Hematopoietic multipotent progenitor cell treated with erythropoietin and hydrocortisone succinate and interleukin-3 and kit ligand, for 15 days (in vitro differentiated cells): Measurements from ENCODE around the gene MRRF.

Source experiments
- DNase-seq: peaks from one replicate; pipeline ENCODE4 v3.0.0-alpha.2; 2015; ENCODE audit warnings: low spot score

MRRF gene

DNA sequence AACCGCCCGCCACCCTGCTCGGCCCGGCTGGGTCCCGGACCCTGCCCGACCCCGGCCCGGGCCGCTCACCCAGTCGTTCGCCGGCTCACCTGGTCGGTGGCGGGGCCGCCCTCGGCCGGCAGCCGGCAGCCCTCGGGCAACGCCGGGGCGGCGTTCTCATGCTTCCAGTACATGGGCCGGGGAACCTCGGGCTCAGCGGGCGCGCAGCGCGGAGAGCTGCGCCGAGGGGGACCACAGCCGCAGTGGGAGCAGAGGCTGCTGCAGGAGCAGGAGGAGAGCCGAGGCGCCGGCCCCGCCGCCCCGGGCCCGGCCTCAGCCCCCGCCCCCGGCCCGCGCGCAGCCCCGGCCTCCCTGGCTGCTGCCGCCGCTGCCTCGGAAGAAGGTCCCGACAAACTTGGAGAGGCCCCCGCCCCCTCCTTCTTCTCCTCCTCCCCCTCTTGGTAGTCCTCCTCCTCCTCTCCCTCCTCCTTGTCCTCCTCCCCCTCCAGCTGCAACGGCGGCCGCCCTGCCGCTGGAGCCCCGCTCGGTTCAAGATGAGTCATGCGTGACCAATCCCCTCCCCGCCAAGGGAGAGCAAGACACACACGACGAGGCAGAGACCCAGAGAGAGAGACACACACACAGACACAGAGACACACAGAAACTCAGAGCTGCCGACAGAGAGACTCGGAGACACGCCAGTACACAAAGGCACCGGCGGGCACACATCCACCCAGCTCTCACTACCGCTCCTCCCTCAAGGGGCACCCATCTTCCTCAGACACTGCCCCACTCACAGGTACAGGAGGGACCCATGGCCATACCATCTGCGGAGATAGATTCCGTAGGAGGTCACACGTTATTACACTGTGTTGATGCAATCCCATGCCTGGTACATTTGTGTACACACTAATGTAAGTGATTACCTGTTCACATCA is 35.9 kb upstream of the MRRF start, which contains the start of gene LHX6:
TSS of gene LHX6 (minus strand) at position 390 of the 917 bp plus-strand sequence. CDS start at position 173, 217 bp downstream.
- no peak for DNase-seq

DNA sequence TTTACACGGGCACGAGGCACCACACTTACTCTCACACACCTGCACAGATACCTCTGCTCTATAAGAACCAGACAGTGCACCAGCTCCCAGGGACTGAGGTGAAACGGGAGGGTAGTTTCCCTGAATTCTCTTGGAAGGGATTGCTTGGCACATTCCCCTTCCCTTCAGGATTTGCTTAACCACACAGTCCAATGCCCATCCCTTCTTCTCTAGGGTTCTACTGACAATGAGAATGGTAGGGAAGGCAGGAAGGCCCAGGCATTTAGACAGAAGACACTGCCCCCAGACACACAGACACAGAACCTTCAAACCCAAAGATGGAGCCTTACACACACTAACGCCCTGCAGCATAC is 35.2 kb upstream of the MRRF start:
- no peak for DNase-seq

DNA sequence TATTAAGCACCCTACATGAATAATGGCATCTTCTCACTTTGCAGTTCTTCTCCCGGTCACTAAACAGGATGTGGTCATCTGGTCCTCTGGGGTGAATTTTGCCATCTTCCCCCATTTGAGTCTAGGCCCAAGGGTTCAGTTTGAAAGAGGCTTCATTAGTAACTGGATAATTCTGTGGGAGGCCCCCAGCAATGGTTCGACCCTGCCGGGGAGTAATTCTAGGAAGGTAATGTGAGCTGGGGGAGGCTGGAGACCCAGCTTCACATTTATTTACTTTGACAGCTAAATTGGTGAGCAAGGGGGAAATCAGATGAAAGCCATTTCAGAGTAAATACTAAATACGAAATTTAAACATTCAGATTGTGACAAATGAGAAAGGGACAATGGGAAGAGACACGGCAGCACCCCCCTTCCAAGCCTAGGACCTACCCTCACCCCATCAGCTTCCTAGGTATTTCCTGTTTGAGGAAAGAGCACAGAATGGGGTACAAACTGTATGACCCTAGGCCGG is 31.8 kb upstream of the MRRF start:
- DNase-seq = no peak

DNA sequence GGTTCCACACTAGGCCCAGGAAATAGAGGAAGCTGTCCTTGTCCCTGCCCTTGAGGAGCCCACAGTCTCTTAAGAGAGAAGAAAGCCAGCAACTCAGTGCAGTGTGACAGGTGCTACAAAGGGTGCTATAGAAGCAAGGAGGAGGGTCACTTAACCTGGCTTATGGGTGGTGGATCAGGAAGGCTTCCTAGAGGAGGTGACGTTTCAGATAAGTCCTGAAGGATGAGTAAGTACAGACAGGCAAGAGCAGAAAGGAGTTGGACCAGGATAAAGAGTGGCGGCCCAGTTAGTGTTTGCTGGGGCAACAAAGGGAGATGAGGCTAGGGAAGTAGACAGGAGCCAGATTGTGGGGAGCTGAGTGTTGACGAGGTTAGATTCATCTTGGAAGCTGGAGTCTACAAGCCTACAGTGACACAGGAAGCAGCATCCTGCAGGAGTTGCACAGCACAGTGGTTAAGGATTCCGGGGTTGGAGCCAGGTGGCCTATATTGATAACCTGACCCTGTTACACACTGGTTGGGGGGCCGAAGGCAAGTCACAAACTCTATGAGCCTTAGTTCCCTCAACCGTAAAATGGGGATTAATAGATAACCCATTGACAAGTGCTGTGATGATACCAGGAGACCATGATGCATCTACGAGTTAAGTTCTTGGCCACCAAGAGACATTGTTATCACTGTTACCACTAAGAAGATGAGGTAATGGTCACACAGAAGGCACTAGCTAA is 30.5 kb upstream of the MRRF start:
- no peak for DNase-seq

DNA sequence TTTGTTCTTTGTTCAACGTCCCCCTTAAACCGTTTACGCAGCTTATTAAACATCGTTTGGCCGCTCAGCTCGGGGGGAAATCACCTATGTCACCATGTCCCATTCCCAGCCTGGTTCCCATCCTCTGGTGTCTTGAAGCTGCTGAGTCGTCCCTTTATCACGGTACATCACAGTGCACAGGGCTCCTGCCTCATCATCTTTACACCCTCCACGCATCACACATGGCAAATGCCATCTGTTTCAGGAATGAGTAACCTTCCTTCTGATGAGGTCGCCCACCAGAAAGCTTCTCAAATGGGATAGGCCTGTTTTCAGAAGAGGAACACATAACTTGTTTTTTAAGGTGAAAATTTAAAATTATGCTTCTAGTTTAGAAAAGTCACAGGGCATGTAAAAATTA is 28.0 kb upstream of the MRRF start:
- DNase-seq = no peak

DNA sequence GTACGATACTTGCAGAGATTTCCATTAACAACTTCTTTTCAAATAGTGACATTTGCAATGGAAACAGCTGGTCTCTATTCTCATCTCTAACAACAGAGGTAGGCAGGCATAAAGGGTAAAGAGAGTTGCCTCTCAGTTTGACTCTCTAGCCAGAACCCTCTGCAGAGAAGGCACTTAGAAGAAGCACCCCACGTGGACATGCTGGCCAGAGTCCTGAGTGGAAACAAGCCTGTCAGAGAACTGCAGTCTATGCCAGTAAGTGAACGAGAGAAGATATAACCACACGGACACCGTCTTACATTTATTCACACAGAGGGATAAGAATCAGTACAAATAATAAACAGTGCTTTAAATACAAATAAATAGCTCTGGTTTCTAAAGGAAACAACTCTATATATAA is 25.0 kb upstream of the MRRF start:
- DNase-seq = no peak

DNA sequence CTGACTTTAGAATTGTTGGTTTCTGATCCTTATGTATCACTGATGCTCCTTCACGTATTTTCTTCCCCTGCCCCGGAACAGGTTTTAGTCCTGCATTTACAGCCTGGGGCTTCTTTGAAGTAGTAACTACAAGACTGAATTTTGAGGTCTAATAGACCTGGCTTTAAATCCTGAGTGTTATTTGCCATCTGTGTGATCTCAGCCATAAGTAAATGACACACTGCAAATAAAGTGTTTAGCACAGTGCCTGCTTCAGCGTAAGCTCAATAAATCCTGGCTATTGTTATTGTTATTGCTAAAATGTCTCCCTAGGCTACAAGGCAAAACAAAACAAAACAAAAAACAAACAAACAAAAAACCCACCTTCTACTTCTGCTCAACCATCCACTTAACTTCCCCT is 20.3 kb upstream of the MRRF start:
- no peak for DNase-seq

DNA sequence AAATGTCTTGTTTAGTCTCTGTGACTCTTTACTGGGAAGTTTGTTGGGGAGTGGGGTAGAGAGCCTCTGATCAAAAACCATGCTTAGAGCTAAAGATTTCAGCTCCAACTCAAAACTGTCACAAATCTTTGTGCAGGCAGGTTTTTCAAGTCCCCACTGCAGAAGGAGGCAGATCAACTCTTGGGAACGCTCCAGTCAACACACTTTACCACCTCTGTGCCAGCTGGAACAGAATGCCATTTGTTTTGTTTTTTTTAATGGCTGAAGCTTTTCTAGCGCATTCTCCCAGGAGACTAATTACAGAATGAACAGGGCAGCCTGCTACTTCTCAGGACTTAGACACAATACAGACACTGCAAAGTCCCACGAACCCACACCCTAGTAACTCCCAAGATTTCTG is 18.0 kb upstream of the MRRF start:
- no peak for DNase-seq

DNA sequence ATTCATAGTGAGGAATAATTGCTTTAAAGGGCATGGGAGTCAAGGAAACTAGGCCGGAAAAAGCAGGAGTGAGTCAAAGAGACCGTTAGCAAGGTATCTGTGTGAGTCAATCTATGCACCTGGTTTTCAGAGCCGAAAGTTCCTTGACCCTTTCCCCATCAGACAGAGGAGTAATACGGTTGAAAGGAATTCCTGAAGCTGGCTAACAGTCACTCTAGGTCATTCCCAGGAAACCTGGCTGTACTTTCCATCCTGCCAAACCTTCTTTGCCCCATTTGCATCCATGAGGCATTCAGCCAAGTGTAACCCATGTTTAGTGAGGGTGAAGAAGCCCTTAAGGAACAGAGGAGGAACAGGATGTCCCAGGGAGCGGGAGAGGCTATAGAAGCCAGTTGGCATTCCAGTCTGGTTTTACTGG is 16.2 kb upstream of the MRRF start:
- DNase-seq = no peak

DNA sequence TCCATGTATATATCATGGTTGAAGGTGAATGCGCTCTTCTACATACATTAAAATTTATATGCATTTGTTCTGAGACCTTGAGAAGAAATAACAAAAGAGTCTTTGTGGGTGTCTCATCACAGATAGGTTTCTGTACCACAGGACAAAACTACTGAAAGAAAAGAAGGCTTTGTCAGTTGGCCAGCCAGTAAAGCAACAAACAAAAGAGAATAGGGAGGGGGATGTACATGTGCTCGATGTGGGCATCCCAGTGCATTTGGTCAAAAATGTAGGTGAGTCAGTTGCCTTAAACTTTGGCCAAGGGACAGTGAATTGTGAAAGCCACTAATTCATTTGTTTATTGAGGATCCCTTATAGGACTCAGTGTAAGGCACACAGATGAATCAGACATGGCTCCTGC is 13.3 kb upstream of the MRRF start:
- DNase-seq = no peak

DNA sequence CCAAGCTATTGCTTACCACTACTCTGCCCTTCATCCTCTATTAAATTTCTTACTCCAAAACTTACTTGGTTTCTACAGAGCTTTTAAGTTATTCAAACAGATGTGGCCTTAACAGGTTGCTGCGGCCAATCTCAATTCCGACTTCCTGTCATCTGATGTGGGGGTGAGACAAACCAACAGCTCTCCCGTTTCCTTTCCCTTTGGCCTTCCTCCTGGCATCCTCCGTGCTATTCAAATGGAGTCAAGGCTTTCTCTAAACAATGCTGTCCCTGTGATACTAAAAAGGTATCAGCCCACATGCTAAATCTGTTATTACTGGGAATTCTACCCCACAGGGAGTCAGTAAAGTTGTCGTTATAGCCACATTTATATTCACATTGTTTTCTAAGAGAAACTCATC is 11.9 kb upstream of the MRRF start:
- DNase-seq = no peak

DNA sequence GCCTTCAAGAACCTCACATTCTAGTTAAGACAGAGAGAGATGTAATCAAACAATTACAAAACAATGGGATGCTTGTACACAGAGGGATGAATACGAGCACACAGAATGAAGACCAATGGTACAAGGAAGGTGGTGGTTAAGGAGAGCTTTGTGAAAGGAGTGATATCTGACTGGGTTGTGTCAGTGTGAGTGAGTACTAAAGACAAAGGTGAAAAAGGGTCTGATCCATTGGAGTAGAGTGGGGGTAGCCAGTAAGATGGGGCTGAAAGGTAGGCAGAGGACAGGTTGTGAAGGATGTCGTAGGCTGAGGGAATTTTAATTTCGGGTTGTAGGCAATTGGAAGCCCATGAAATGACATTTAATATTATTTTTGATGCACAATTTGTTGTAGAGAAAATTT is 9.9 kb upstream of the MRRF start:
- DNase-seq = no peak

DNA sequence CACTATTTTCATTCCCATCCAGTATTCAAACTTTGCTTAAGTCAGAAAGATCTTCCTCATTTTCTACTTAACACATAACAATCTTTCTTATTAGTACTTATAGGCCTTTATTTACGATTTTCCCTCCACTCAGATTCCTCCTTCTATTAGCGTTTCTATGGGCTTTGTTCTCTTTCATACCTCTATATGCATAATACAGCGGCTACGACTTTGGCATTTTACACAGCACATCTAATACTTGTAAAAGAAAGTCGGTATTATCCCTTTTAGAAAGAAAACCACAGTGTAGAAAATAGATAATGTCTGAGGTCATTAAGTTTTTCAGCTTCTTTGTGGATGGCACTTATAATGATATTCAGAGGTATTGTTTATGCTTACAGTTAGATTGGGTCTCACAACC is 8.5 kb upstream of the MRRF start:
- DNase-seq = no peak

DNA sequence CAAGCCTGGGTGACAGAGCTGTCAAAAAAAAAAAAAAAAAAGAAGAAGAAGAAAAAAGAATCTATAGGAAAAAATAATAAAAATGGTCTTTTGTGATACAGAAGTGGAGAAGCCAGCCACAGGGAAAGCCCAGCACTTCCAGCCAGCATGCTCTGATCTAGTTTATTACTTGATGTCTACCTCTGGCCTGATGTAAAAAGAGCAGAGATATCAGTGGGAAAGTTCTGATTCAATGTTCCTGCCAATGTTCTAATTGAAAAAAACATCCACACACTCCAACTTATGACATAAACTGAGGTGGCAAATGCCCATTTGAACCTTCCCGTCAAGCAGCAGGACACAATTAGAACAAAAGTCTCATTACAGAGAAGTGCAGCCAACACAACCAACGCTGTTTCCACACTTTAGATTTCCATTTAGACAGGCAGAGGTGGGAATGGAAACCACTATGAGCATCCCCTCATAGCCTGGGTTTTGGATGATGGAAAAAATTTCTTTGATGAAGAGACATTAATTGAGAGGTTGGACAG is 5.7 kb upstream of the MRRF start:
- DNase-seq = no peak

DNA sequence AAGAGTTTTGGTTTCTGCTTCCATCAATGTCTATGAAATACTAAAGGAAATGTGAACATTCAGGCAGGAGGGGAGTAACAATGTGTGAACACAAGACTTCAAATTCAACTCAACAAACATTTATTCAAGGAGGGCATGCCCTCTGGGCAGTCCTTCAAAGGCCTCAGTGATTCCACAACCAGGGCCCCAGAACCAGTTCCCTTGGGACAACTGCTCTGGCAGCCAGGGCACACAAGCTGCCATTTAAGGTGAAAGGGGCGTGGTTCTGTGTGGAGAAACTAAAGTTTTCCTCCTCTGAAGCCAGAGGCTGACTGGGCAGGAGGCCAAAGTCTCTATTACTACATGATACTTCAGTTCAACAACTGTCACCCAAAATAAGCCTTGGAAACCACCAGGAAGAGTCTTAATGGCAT is 3.2 kb upstream of the MRRF start:
- DNase-seq = peak; percentile 44

DNA sequence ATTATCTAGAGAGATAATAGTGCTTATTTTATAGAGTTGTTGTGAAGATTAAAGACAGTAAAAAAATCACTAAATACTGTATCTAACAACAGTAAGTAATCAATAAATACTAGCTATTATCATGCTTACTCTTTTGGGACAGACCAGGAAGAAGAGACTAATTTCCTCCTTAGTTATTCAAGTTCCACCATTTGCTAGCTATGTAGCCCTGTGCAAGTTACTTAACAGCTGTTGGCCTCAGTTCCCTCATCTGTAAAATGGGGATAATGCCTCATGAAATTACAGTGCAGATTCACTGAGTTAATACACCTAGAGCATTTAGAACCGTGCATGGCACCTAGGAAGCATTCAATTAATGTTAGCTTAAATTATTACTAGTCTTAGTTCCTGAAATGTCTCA is 2.6 kb upstream of the MRRF start:
- DNase-seq = no peak

DNA sequence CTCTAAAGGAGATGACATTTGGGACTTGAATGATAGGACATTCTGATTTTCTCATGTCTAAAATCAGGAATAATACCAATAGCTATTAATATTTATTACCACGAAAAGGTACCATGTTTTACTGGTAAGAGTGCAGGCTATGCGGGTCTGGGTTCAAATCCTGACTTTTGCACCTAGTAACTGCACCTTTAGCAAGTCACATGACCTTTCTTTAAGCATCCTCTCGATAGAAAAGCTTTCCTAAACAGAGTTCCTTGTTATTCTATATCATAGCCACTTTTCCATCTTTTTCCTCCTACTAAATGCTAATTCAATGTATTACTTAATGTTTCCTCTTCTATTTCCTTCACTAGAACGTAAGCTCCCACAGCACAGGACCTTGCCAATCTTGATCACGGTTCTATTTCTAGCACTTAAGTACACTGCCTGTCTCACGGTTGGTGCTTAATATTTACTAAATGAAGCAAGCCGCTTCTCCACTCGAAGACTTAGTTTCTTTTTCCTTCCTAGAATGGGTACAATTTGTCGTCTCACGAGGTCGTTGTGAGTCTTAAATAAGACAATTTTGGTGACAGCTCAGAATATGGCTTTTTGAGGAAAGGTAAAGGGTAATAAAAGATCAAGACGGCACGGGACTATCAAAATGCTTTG is 858 bp upstream of the MRRF start:
- DNase-seq = peak; percentile 36

DNA sequence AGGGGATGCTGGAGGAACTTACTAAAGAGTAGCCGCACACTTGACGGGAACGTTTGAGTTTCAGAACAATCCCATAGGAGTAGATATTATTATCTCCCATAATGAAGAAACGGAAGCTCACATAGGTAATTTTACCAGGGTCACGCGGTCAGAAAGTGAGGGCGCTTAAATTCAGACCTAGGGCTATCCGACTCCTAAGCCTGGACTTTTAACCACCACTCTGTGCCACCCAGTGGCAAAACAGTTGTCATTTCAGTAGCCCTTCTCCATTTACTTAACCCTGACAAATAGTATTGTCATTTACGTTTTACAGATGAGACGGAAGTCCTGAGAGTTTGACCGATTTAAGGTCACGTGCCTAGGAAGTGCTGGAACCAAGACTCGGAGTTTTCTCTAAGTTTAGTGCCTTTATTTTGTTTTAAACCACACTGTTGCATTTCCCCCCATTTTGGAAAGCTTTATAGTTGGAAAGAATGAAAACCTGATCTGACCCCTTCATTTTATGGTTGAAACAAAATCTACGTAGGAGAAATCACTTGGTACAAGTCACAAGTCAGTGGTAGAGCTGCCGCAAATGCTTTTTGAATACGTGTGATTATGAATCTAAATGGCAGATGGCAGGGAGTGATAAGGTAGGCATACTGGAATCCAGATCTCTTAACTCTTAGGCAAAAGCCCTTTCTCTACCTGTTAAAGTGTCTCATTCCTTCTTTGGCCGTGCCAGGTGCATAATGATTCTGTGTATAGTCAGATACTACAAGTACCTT is 650 bp downstream of the MRRF start:
- DNase-seq = no peak

DNA sequence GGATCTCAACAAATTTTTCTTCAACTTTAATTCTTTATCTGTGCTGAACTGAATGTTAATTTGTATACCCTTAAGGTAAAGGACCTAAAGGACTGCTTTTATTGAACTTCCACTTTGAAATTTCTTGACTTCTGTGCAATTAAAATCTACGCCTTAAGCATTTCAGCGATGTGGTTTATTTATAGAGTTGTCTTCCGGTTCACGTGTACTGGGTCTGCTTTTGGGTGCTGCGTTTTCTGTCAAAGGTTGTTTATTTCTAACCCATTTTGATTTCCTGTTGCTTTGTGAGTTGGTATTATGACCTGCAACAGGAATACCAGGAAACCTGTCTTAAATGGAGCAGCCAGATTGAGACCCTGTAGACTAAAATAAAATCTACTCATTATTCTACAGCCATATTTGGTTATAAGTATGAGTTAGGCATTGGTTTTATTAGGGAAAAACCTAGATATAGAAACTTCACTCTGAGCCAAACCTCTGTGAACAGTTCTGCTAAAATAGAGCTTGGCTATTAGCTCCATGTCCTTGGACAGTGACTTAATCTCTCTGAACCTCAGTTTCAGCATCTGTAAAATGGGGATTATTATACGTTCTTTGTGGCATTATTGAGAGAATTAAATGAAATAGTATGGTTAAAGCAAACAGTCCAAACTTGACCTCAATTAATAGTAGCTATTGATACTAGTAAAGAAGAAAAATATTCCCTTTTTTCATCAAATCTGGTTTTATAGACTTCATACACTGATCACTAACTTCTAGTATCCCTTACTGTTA is 3.5 kb downstream of the MRRF start:
- no peak for DNase-seq

DNA sequence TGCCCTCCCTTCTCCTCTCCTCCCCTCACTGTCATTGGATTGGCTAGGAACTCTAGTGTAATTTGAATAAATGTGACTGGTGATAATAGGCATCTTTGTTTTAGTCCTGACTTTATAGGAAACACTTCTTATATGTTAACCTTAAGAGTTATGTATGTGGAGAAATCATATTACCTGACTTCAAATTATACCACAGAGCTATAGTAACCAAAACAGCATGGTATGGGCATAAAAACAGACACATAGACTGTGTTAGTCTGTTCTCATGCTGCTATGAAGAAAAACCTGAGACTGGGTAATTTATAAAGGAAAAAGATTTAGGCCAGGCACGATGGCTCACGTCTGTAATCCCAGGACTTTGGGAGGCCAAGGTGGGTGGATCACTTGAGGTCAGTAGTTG is 9.4 kb downstream of the MRRF start:
- no peak for DNase-seq

DNA sequence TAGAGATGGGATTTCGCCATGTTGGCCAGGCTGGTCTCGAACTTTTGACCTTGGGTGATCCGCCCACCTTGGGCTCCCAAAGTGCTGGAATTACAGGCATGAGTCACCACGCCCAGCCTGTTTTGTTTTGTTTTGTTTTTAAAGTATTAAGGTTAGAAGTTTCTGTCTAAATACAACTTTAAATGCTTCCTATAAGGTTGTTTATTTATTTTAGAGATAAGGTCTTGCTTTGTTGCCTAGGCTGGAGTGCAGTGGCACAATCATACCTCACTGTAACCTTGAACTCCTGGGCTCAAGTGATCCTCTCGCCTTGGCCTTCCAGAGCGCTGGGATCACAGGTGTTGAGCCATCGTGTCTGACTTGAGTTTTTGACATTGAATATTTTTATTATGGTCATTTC is 11.4 kb downstream of the MRRF start:
- no peak for DNase-seq
